Prostate gland (tissue), 2 donors: ENCODE data around the gene SLAIN1.

Source experiments
- CTCF ChIP-seq, 4 experiments: fragments of 200-600 bp in 2 of 4; fragments of 450-650 bp in 2 of 4; sonication (generic) in 2 of 4; IDR thresholded peaks; 1 replicate in 3 of 4; 2 replicates in 1 of 4; pipeline ENCODE4 v1.5.1; 2016 to 2019; ENCODE audit warnings: antibody characterized with exemption in 4 of 4, mild to moderate bottlenecking in 2 of 4, moderate library complexity in 2 of 4
- POLR2A ChIP-seq: fragments of 450-650 bp; IDR thresholded peaks from one replicate; pipeline ENCODE4 v1.6.1; 2016; ENCODE audit warnings: antibody characterized with exemption, mild to moderate bottlenecking
- POLR2AphosphoS5 ChIP-seq: sonication (generic); formaldehyde crosslinking; IDR thresholded peaks from one replicate; pipeline ENCODE4 v1.6.1; 2017; ENCODE audit warnings: antibody characterized with exemption

GRCh38 chr13:77696879-77697216 is 639 bp upstream of the SLAIN1 start:
- no peak for TF ChIP-seq CTCF (IDR thresholded peaks at IDR 0.05)
- no peak for TF ChIP-seq POLR2A
- TF ChIP-seq POLR2AphosphoS5 = no peak
